Measurements from ENCODE around the gene NCBP3.
"Not testable (repeated sequence)": the region's sequence is repeated elsewhere in the genome, so short reads cannot be mapped to it uniquely, and the experiment has no call there.

Gene NCBP3

GRCh38 chr17:3845291-3845620 is 790 bp downstream of the NCBP3 start:
- Mint-ChIP-seq H3K4me1 (peaks cover 28% of the 10 kb centered on the region), H3K27me3 (no peaks in the 10 kb centered on the region), H3K27ac (peak overlapping the region; percentile 82), H3K4me3 (peak overlapping the region; percentile 90), H3K36me3 (ENCODE audit: low read depth) (peaks cover 21% of the 10 kb centered on the region), H3K9me3 (no peaks in the 10 kb centered on the region)
- peak; percentile 42 for ATAC-seq
- peak; percentile 61 for DNase-seq

GRCh38 chr17:3844556-3844955 is 1.5 kb downstream of the NCBP3 start:
- H3K27me3 Mint-ChIP-seq, H3K9me3 Mint-ChIP-seq, H3K27ac Mint-ChIP-seq, DNase-seq, ATAC-seq: not testable (repeated sequence)
- peaks cover 21% of the 10 kb centered on the region for H3K36me3 Mint-ChIP-seq (ENCODE audit: low read depth)
- peak overlapping the region; percentile 90 for H3K4me3 Mint-ChIP-seq
- H3K4me1 Mint-ChIP-seq, result peaks cover 28% of the 10 kb centered on the region

- ATAC-seq, result no peak
- Mint-ChIP-seq H3K9me3 (no peaks in the 10 kb centered on the region), H3K4me1 (peaks cover 28% of the 10 kb centered on the region), H3K27ac (no peak overlapping the region), H3K27me3 (no peaks in the 10 kb centered on the region), H3K4me3 (peak overlapping the region; percentile 90), H3K36me3 (ENCODE audit: low read depth) (peaks cover 21% of the 10 kb centered on the region)
- DNase-seq, result peak; percentile 53
Measured at GRCh38 chr17:3843935-3844516, 2.0 kb downstream of the NCBP3 start.

- Mint-ChIP-seq H3K36me3 (ENCODE audit: low read depth) (peaks cover 40% of the 10 kb centered on the region), H3K27ac (no peak overlapping the region), H3K4me3 (no peak overlapping the region)
Measured at GRCh38 chr17:3838206-3838605, 7.8 kb downstream of the NCBP3 start.

GRCh38 chr17:3836551-3836950 is 9.5 kb downstream of the NCBP3 start:
- no peak overlapping the region for H3K27ac Mint-ChIP-seq

More at GRCh38 chr17:3838206-3838605, 7.8 kb downstream of the NCBP3 start:
- H3K9me3 Mint-ChIP-seq, result no peaks in the 10 kb centered on the region
- peaks cover 6% of the 10 kb centered on the region for H3K4me1 Mint-ChIP-seq
- no peak for DNase-seq
- ATAC-seq, result no peak
- no peaks in the 10 kb centered on the region for H3K27me3 Mint-ChIP-seq

GRCh38 chr17:3835410-3836229 is 10.4 kb downstream of the NCBP3 start:
- H3K9me3 Mint-ChIP-seq, result no peaks in the 10 kb centered on the region
- H3K4me1 Mint-ChIP-seq, result peaks cover 3% of the 10 kb centered on the region
- ATAC-seq, result no peak
- no peak overlapping the region for H3K4me3 Mint-ChIP-seq
- H3K27ac Mint-ChIP-seq, result no peak overlapping the region
- DNase-seq, result no peak
- no peaks in the 10 kb centered on the region for H3K27me3 Mint-ChIP-seq
- peaks cover 34% of the 10 kb centered on the region for H3K36me3 Mint-ChIP-seq (ENCODE audit: low read depth)

More at GRCh38 chr17:3836551-3836950, 9.5 kb downstream of the NCBP3 start:
- Mint-ChIP-seq H3K4me3 (no peak overlapping the region), H3K36me3 (ENCODE audit: low read depth) (peaks cover 40% of the 10 kb centered on the region), H3K27me3 (no peaks in the 10 kb centered on the region), H3K4me1 (peaks cover 6% of the 10 kb centered on the region), H3K9me3 (no peaks in the 10 kb centered on the region)
- DNase-seq (no peak), ATAC-seq (no peak)

GRCh38 chr17:3834811-3835210 is 11.2 kb downstream of the NCBP3 start:
- no peak overlapping the region for H3K4me3 Mint-ChIP-seq
- no peak for DNase-seq
- no peaks in the 10 kb centered on the region for H3K27me3 Mint-ChIP-seq
- H3K36me3 Mint-ChIP-seq (ENCODE audit: low read depth), result peaks cover 31% of the 10 kb centered on the region
- H3K9me3 Mint-ChIP-seq, result no peaks in the 10 kb centered on the region
- no peak overlapping the region for H3K27ac Mint-ChIP-seq
- ATAC-seq, result no peak
- H3K4me1 Mint-ChIP-seq, result peaks cover 2% of the 10 kb centered on the region

- Mint-ChIP-seq H3K36me3 (ENCODE audit: low read depth) (peaks cover 34% of the 10 kb centered on the region), H3K27ac (no peak overlapping the region), H3K4me3 (no peak overlapping the region), H3K9me3 (no peaks in the 10 kb centered on the region), H3K27me3 (no peaks in the 10 kb centered on the region), H3K4me1 (peaks cover 2% of the 10 kb centered on the region)
- DNase-seq (no peak), ATAC-seq (no peak)
Measured at GRCh38 chr17:3828852-3829232, 17.2 kb downstream of the NCBP3 start.

GRCh38 chr17:3828151-3828851 is 17.7 kb downstream of the NCBP3 start:
- Mint-ChIP-seq H3K27ac (no peak overlapping the region), H3K4me3 (no peak overlapping the region), H3K36me3 (ENCODE audit: low read depth) (peaks cover 34% of the 10 kb centered on the region), H3K9me3 (no peaks in the 10 kb centered on the region), H3K4me1 (peaks cover 2% of the 10 kb centered on the region), H3K27me3 (no peaks in the 10 kb centered on the region)
- DNase-seq (no peak), ATAC-seq (no peak)

GRCh38 chr17:3827124-3827773 is 18.8 kb downstream of the NCBP3 start:
- DNase-seq (peak; percentile 71), ATAC-seq (no peak)
- Mint-ChIP-seq H3K4me3 (no peak overlapping the region), H3K36me3 (ENCODE audit: low read depth) (peaks cover 37% of the 10 kb centered on the region), H3K9me3 (no peaks in the 10 kb centered on the region), H3K27ac (no peak overlapping the region), H3K4me1 (peaks cover 2% of the 10 kb centered on the region), H3K27me3 (no peaks in the 10 kb centered on the region)

- Mint-ChIP-seq H3K36me3 (ENCODE audit: low read depth) (peaks cover 45% of the 10 kb centered on the region), H3K4me1 (peaks cover 2% of the 10 kb centered on the region), H3K27ac (no peak overlapping the region), H3K4me3 (no peak overlapping the region), H3K27me3 (no peaks in the 10 kb centered on the region), H3K9me3 (no peaks in the 10 kb centered on the region)
- no peak for ATAC-seq
- DNase-seq, result no peak
Measured at GRCh38 chr17:3826191-3826590, 19.9 kb downstream of the NCBP3 start.

GRCh38 chr17:3821101-3821500 is 24.9 kb downstream of the NCBP3 start:
- H3K36me3 Mint-ChIP-seq (ENCODE audit: low read depth), result peaks cover 58% of the 10 kb centered on the region
- H3K4me1 Mint-ChIP-seq, result peaks cover 2% of the 10 kb centered on the region
- H3K27ac Mint-ChIP-seq, result no peak overlapping the region
- no peaks in the 10 kb centered on the region for H3K9me3 Mint-ChIP-seq
- no peak for ATAC-seq
- no peak overlapping the region for H3K4me3 Mint-ChIP-seq
- no peak for DNase-seq
- no peaks in the 10 kb centered on the region for H3K27me3 Mint-ChIP-seq

- no peak overlapping the region for H3K4me3 Mint-ChIP-seq
- H3K4me1 Mint-ChIP-seq, result peaks cover 2% of the 10 kb centered on the region
- H3K9me3 Mint-ChIP-seq, result no peaks in the 10 kb centered on the region
- no peak for DNase-seq
- peaks cover 58% of the 10 kb centered on the region for H3K36me3 Mint-ChIP-seq (ENCODE audit: low read depth)
- no peak overlapping the region for H3K27ac Mint-ChIP-seq
- no peaks in the 10 kb centered on the region for H3K27me3 Mint-ChIP-seq
- no peak for ATAC-seq
Measured at GRCh38 chr17:3818786-3819185, 27.3 kb downstream of the NCBP3 start.

- no peak overlapping the region for H3K27ac Mint-ChIP-seq
- H3K4me1 Mint-ChIP-seq, result peaks cover 2% of the 10 kb centered on the region
- no peak overlapping the region for H3K4me3 Mint-ChIP-seq
- ATAC-seq (no peak), DNase-seq (no peak)
- no peaks in the 10 kb centered on the region for H3K9me3 Mint-ChIP-seq
- no peaks in the 10 kb centered on the region for H3K27me3 Mint-ChIP-seq
- peaks cover 57% of the 10 kb centered on the region for H3K36me3 Mint-ChIP-seq (ENCODE audit: low read depth)
Measured at GRCh38 chr17:3817851-3818605, 28.0 kb downstream of the NCBP3 start.
